GM12878 (cell line): Measurements from ENCODE around the gene THOC5. TPM values are rescaled to one million over a fixed set of nuclear protein-coding genes. Genes with fewer than 3 reads are reported as not detected.

Source experiments
- ATAC-seq: fragments of 200-7000 bp; cut with Tn5 transposase; 3 replicates; pipeline ENCODE4 v1.9.1; 2020; ENCODE audit warnings: mild to moderate bottlenecking, moderate library complexity
- BruUV-seq: library from RNA; stranded (reverse); fragments of 400-500 nt; replicated peaks from 2 replicates; lab custom pipeline; 2021; lab: Mats Ljungman, UMichigan
- CTCF ChIA-PET: fragments of 300-600 bp; sonication (Branson Sonifier 250); formaldehyde crosslinking; extraction: SDS; loops from one replicate; lab custom pipeline; 2021; ENCODE audit warnings: inconsistent platforms; lab: Yijun Ruan, JAX
- POLR2A ChIA-PET: fragments of 350-600 bp; formaldehyde crosslinking; extraction: SDS; loops from one replicate; lab custom pipeline; 2021; ENCODE audit warnings: inconsistent platforms; lab: Charles Lee
- RAD21 ChIA-PET: fragments of 300-600 bp; sonication (Branson Sonifier 250); formaldehyde crosslinking; loops from one replicate; lab custom pipeline; 2023; ENCODE audit warnings: antibody characterized with exemption; ENCODE audit not compliant: unreplicated experiment; lab: Charles Lee
- SMC1A ChIA-PET: fragments of 300-600 bp; sonication (Branson Sonifier 250); formaldehyde crosslinking; loops from one replicate; lab custom pipeline; 2023; ENCODE audit not compliant: unreplicated experiment, uncharacterized antibody; lab: Charles Lee
- DNase-seq: peaks from one replicate; pipeline ENCODE4 v3.0.0-alpha.2; 2011; ENCODE audit warnings: low read depth, low spot score
- FAIRE-seq: peaks from 3 replicates; lab custom pipeline; 2011; peaks lifted over from hg19 to GRCh38; lab: Jason Lieb, UNC
- H2AFZ ChIP-seq: 2 replicates; pipeline ENCODE4 v1.6.0; 2011; ENCODE audit warnings: low read depth, low read length, control low read depth; ENCODE audit not compliant: control insufficient read depth
- H3K27ac ChIP-seq: 2 replicates; pipeline ENCODE4 v1.5.1; 2011; ENCODE audit warnings: control low read depth; ENCODE audit not compliant: control insufficient read depth, insufficient read depth
- H3K27me3 ChIP-seq, 2 experiments: replicated peaks in 1 of 2; 2 replicates each; pipeline versions ENCODE4 v1.6.0 to v1.6.1; 2011; ENCODE audit warnings: low read length in 1 of 2; ENCODE audit not compliant: control insufficient read depth in 2 of 2, insufficient read depth in 2 of 2
- H3K36me3 ChIP-seq, 2 experiments: 2 replicates each; pipeline ENCODE4 v1.5.1; 2011; ENCODE audit warnings: low read length in 1 of 2; ENCODE audit not compliant: control insufficient read depth in 2 of 2, insufficient read depth in 2 of 2
- H3K4me1 ChIP-seq: 2 replicates; pipeline ENCODE4 v1.6.1; 2011; ENCODE audit warnings: mild to moderate bottlenecking, low read length, moderate library complexity, mixed read lengths; ENCODE audit not compliant: control insufficient read depth, insufficient read depth
- H3K4me2 ChIP-seq: 2 replicates; pipeline ENCODE4 v1.6.0; 2011; ENCODE audit warnings: control low read depth; ENCODE audit not compliant: control insufficient read depth, insufficient read depth
- H3K4me3 ChIP-seq: fragments of 200-600 bp; sonication (generic); 2 replicates; pipeline ENCODE4 v1.5.1; 2016
- H3K79me2 ChIP-seq: 2 replicates; pipeline ENCODE4 v1.6.0; 2011; ENCODE audit warnings: low read length; ENCODE audit not compliant: control insufficient read depth, insufficient read depth
- H3K9ac ChIP-seq: 2 replicates; pipeline ENCODE4 v1.8.0; 2011; ENCODE audit warnings: low read length, control low read depth, mixed read lengths; ENCODE audit not compliant: control insufficient read depth, insufficient read depth
- H3K9me3 ChIP-seq: replicated peaks from 3 replicates; pipeline ENCODE4 v1.5.1; 2011; ENCODE audit warnings: mild to moderate bottlenecking, low read length; ENCODE audit not compliant: control insufficient read depth, insufficient read depth
- H4K20me1 ChIP-seq: 2 replicates; pipeline ENCODE4 v1.6.0; 2011; ENCODE audit not compliant: control insufficient read depth, insufficient read depth
- BHLHE40 ChIP-seq, 2 experiments: fragments of 450-650 bp in 1 of 2; IDR thresholded peaks; 2 replicates each; pipeline ENCODE4 v1.6.1; 2011 to 2017; ENCODE audit warnings: low read depth in 2 of 2, borderline replicate concordance in 1 of 2, improper control_type of control experiment in 1 of 2, low read length in 1 of 2, mild to moderate bottlenecking in 1 of 2
- CHD4 ChIP-seq: fragments of 200-600 bp; sonication (generic); IDR thresholded peaks from 2 replicates; pipeline ENCODE4 v1.6.1; 2016; ENCODE audit warnings: mild to moderate bottlenecking
- CREM ChIP-seq: IDR thresholded peaks from 2 replicates; pipeline ENCODE4 v1.6.1; 2014; ENCODE audit warnings: antibody characterized with exemption, low read depth
- HDAC6 ChIP-seq: fragments of 200-600 bp; sonication (generic); IDR thresholded peaks from one replicate; pipeline ENCODE4 v1.8.0; 2017; ENCODE audit warnings: antibody characterized with exemption; ENCODE audit not compliant: unreplicated experiment
- IKZF1 ChIP-seq: fragments of 450-650 bp; conservative IDR thresholded peaks from 2 replicates; pipeline ENCODE4 v1.6.1; 2017; ENCODE audit warnings: antibody characterized with exemption, mild to moderate bottlenecking
- MEF2B ChIP-seq: fragments of 450-650 bp; IDR thresholded peaks from 2 replicates; pipeline ENCODE4 v1.6.1; 2018; ENCODE audit warnings: mild to moderate bottlenecking, moderate library complexity; ENCODE audit not compliant: partially characterized antibody, poor library complexity, severe bottlenecking
- NFIC ChIP-seq: IDR thresholded peaks from 2 replicates; pipeline ENCODE4 v1.6.1; 2012; ENCODE audit warnings: low read depth, mild to moderate bottlenecking, inconsistent platforms, low read length, moderate library complexity
- POLR2AphosphoS2 ChIP-seq: IDR thresholded peaks from 2 replicates; pipeline ENCODE4 v1.6.1; 2011; ENCODE audit warnings: low read depth, mild to moderate bottlenecking, low read length, improper control_type of control experiment, moderate library complexity
- RB1 ChIP-seq: fragments of 450-650 bp; formaldehyde crosslinking; IDR thresholded peaks from 2 replicates; pipeline ENCODE4 v1.6.1; 2017; ENCODE audit warnings: mild to moderate bottlenecking, borderline replicate concordance
- SIN3A ChIP-seq: IDR thresholded peaks from 2 replicates; pipeline ENCODE4 v1.6.1; 2012; ENCODE audit warnings: low read depth, low read length, improper control_type of control experiment
- WRNIP1 ChIP-seq: IDR thresholded peaks from 2 replicates; pipeline ENCODE4 v1.6.1; 2011; ENCODE audit warnings: low read depth, low read length, improper control_type of control experiment, borderline replicate concordance
- ZZZ3 ChIP-seq: IDR thresholded peaks from 2 replicates; pipeline ENCODE4 v1.6.1; 2011; ENCODE audit warnings: low read depth; ENCODE audit not compliant: control insufficient read depth, insufficient read length
- WGBS: methylation state at CpG from one replicate; pipeline ENCODE4 v1.1.6; 2016; ENCODE audit warnings: low lambda C conversion rate; ENCODE audit not compliant: insufficient replicate concordance, insufficient coverage; ENCODE audit errors: missing lambda C conversion rate; 5-methylcytosine and 5-hydroxymethylcytosine counted together
- in situ Hi-C: fragments of 300-500 bp; cut with MboI; formaldehyde crosslinking; loops from 9 replicates; pipeline ENCODE4 v1.14.3; 2018; ENCODE audit warnings: mixed read lengths
- intact Hi-C: fragments of 100-400 bp; cut with micrococcal nuclease; formaldehyde crosslinking; loops from one replicate; pipeline ENCODE4 v1.14.2; 2022; ENCODE audit not compliant: unreplicated experiment
- polyA plus RNA-seq, 11 experiments: library from polyadenylated mRNA; depleted of rRNA in 4 of 11; unstranded in 6 of 11; stranded (reverse) in 5 of 11; fragments of >200 nt; fragmentation: Nextera tagmentation in 4 of 11; fragmentation: Illumina TruSeq in 1 of 11; extraction: Ambion mirVana in 4 of 11; extraction: Trizol in 1 of 11; gene quantifications; 1 replicate in 1 of 11; 2 replicates in 10 of 11; pipeline versions ENCODE4 v1.2.1 to v1.2.3, GENCODE V29; 2011 to 2016; ENCODE audit warnings: inconsistent platforms in 2 of 11, missing spikeins in 2 of 11, low read depth in 1 of 11
- total RNA-seq, 4 experiments: library from RNA; depleted of rRNA in 3 of 4; stranded (reverse); fragments of >200 nt in 3 of 4; fragmentation: Illumina TruSeq in 1 of 4; extraction: Trizol in 1 of 4; gene quantifications; 2 replicates each; pipeline versions ENCODE4 v1.2.1 to v1.2.3, GENCODE V29; 2013 to 2021
- TF ChIP-seq, protein P1 (sequence below): fragments of 450-650 bp; IDR thresholded peaks from 2 replicates; pipeline ENCODE4 v1.6.1; 2014; ENCODE audit warnings: mild to moderate bottlenecking
- TF ChIP-seq, protein P2 (sequence below): IDR thresholded peaks from 2 replicates; pipeline ENCODE4 v1.6.1; 2011; ENCODE audit warnings: borderline replicate concordance, low read depth, mild to moderate bottlenecking, moderate library complexity, low read length; ENCODE audit not compliant: insufficient read depth, poor library complexity, severe bottlenecking

The THOC5 gene
- total and polyA plus RNA-seq, 10 of the 15 experiments (the other 5 are each of a cell fraction or from before 2014, with no cell fraction given), result 20.9 to 44.9 (median 31.4) TPM

DNA sequence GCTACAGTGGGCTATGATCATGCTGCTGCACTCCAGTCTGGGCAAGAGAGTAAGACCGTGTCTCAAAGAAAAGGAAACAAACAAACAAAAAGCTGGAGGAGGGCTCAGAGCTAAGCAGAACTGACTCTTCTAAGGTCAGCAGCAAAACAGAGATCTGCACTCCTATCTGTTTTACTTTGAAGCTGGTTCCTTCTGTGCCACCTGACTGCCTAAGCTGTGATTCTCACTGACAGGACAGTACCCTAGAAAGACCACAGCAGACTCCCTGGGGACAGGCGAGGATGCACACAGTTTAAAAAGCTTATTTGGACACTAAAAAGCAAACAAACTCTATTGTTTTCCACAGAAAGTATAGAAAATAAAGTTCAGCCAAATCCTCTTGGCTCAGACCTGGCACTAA lies 43.0 kb downstream of the THOC5 start:
- TF ChIP-seq HDAC6 (no peak), ZZZ3 (no peak), MEF2B (no peak), NFIC (no peak), BHLHE40 (IDR thresholded peaks at IDR 0.05; ENCODE audit: borderline replicate concordance in 1 of 2, low read depth in 2 of 2, low read length in 1 of 2) (no peak), POLR2AphosphoS2 (no peak), RB1 (no peak), WRNIP1 (no peak), CREM (no peak), IKZF1 (no peak), SIN3A (no peak), CHD4 (no peak)
- TF ChIP-seq, protein P1, sequence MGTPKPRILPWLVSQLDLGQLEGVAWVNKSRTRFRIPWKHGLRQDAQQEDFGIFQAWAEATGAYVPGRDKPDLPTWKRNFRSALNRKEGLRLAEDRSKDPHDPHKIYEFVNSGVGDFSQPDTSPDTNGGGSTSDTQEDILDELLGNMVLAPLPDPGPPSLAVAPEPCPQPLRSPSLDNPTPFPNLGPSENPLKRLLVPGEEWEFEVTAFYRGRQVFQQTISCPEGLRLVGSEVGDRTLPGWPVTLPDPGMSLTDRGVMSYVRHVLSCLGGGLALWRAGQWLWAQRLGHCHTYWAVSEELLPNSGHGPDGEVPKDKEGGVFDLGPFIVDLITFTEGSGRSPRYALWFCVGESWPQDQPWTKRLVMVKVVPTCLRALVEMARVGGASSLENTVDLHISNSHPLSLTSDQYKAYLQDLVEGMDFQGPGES, result no peak
- TF ChIP-seq, protein P2, sequence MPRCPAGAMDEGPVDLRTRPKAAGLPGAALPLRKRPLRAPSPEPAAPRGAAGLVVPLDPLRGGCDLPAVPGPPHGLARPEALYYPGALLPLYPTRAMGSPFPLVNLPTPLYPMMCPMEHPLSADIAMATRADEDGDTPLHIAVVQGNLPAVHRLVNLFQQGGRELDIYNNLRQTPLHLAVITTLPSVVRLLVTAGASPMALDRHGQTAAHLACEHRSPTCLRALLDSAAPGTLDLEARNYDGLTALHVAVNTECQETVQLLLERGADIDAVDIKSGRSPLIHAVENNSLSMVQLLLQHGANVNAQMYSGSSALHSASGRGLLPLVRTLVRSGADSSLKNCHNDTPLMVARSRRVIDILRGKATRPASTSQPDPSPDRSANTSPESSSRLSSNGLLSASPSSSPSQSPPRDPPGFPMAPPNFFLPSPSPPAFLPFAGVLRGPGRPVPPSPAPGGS, result no peak
- H3K4me3 ChIP-seq, result no peak overlapping the region
- ChIA-PET POLR2A (no interaction called here), SMC1A (interaction anchor here (1.4 kb wide), 1 partner anchor 16 kb away, joined by 3 read pairs; no protein-coding TSS in a partner anchor), CTCF (interaction anchor here (0.6 to 1.2 kb wide), 2 partner anchors 73 to 115 kb away, joined by 3 read pairs; no protein-coding TSS in a partner anchor), RAD21 (no interaction called here)
- DNase-seq (no peak), ATAC-seq (no peak), FAIRE-seq (no peak)
- in situ Hi-C loops, result no loop called here
- no TSS peak for BruUV-seq
- H3K36me3 ChIP-seq, result peaks cover 8 to 19% of the 10 kb centered on the region in 2 experiments; a peak in 3 of 4 replicates
- intact Hi-C loops, result no loop called here
- WGBS, result 40% methylated on average over 2 of the region's 2 CpGs
- no peak overlapping the region for H3K9ac ChIP-seq
- H3K27ac ChIP-seq, result no peak overlapping the region
- H3K9me3 ChIP-seq, result no peaks in the 10 kb centered on the region
- H3K4me1 ChIP-seq, result no peaks in the 10 kb centered on the region
- H4K20me1 ChIP-seq, result no peaks in the 10 kb centered on the region
- no peaks in the 10 kb centered on the region for H3K27me3 ChIP-seq
- H3K79me2 ChIP-seq, result no peaks in the 10 kb centered on the region
- H3K4me2 ChIP-seq, result no peak overlapping the region
- no peak overlapping the region for H2AFZ ChIP-seq
